ENCODE measurements around the gene HAND1. TPM values are rescaled to one million over a fixed set of nuclear protein-coding genes. Genes with fewer than 3 reads are reported as not detected.

HAND1 gene
- total RNA-seq, 1 donor from 2014 or later, result 2.7 TPM

DNA sequence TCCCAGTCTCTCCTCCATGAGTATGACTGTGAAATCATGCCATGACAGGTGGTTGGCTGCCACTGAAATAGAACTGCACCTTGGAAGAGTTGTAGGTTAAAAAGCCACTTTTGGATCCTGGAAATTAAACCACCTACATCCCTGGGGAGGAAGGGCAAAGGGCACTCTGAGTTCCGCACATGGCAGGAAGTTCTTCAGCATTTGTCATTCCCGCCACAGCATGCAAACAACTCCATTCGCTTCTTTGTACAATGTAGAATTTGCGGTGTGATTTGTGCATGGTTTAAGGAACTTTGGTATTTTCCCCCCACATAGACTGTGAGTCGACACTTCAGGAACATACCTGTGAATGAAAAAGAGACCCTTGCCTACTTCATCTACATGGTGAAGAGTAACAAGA is 22.4 kb downstream of the HAND1 start:
- no peak for DNase-seq (ENCODE audit: low spot score)

DNA sequence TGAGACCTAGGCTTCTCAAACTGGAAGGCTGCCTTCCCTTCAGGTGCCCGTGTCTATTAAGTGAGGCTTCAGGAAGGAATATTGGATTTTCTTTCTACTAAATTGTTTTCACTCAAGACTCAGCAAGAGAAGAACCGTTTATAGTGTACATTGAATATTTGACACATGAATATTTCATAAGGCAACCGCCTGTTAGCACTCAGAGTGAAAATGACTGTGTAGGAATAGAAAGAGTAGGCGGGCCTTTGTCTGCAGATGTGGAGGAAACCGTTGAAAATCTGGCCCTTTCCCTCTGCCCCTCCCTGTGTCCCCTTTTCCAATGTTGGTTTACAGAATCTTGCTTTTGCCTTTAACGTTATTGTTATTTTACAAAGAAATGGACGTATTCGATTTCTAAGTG is 26.1 kb downstream of the HAND1 start:
- no peak for DNase-seq (ENCODE audit: low spot score)

- no peak for DNase-seq (ENCODE audit: low spot score)
These were observed 28.2 kb downstream of the HAND1 start for GRCh38 chr5:154449786-154450185.

- DNase-seq (ENCODE audit: low spot score), result no peak
These were observed 30.8 kb downstream of the HAND1 start for GRCh38 chr5:154447089-154447725.

GRCh38 chr5:154446195-154447088 is 31.6 kb downstream of the HAND1 start:
- DNase-seq (ENCODE audit: low spot score), result peak; percentile 58

DNA sequence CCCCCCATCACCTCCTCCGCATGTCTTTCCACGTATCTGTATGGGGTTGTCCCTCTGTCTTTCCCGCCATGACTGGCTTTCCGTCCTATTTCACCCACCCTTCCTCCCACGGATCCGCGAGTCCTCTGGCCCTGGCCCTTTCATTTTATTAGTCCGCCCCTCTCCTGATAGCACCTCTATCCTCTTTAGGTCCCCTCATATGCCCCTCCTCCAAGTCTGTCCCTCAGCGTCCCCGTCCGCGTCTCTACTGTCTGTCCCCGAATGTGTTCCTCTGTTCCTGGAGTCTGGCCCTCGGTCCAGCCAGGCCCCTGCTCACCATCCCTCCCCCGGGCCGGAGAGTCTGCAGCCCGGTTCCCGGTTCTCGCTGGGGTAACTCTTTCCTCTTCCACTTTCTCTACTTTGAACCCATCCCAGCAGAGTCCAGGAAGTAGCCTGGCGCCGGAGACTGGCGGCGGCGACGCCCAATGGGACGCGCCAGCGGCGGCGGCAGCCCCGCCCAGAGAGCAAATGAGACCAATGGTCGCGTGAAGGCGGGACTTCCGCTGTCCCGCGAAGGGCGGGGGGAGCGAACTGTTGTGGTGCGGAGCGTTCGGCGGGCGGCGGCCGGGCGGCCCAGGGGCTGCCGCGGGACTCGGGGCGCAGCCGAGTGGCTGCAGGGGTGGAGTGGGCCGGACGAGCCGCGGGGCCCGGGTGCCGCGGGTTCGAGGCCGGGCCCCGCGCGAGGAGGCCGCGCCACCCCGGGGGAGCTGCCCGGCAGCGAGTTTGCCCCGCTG is 32.4 kb downstream of the HAND1 start, which contains the start of gene SAP30L:
Gene SAP30L, plus strand, starts transcription at position 576 of the 773 bp plus-strand sequence. CDS start 608 bp downstream, outside the sequence.
- DNase-seq (ENCODE audit: low spot score), result peak; percentile 97

GRCh38 chr5:154444556-154445421 is 33.2 kb downstream of the HAND1 start:
- no peak for DNase-seq (ENCODE audit: low spot score)

DNA sequence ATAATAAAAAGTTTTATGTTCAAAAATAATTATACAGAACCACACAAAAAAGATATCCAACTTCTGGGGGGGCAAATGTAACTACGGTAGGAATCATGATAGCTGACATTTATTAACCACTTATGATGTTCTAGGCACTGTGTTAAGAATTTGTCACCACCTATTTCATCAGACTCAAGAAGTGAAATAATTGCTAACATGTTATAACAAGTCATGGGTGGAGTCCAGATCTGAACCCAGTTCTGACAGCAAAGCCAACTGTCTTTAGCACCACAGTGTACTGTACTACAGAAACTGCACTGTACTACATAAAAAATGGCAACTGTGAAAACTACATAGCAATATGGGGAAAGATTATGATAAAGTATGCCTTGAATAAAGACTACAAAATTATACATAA is 35.2 kb downstream of the HAND1 start:
- no peak for DNase-seq (ENCODE audit: low spot score)

GRCh38 chr5:154440540-154440939 is 37.5 kb downstream of the HAND1 start:
- DNase-seq (ENCODE audit: low spot score), result no peak

GRCh38 chr5:154437281-154437965 is 40.6 kb downstream of the HAND1 start:
- DNase-seq (ENCODE audit: low spot score), result no peak

- DNase-seq (ENCODE audit: low spot score), result no peak
These were observed 42.8 kb downstream of the HAND1 start for GRCh38 chr5:154435226-154435625.

GRCh38 chr5:154430961-154431630 is 46.9 kb downstream of the HAND1 start:
- no peak for DNase-seq (ENCODE audit: low spot score)

- no peak for DNase-seq (ENCODE audit: low spot score)
These were observed 47.6 kb downstream of the HAND1 start for GRCh38 chr5:154430466-154430865.

- DNase-seq (ENCODE audit: low spot score), result no peak
These were observed 48.7 kb downstream of the HAND1 start for GRCh38 chr5:154429341-154429740.

- no peak for DNase-seq (ENCODE audit: low spot score)
These were observed 49.8 kb downstream of the HAND1 start for GRCh38 chr5:154428208-154428607.

Other genes starting within 250 kb of the HAND1 start
- 54.7 TPM for gene SAP30L, start 32.2 kb downstream of the HAND1 start, total RNA-seq

All from mucosa of gallbladder (tissue), 1 donor.